Dedifferentiated amniotic fluid mesenchymal stem cell (primary cell): ENCODE measurements around the gene UBE2D2.
"Not testable (repeated sequence)": the region's sequence is repeated elsewhere in the genome, so short reads cannot be mapped to it uniquely, and the experiment has no call there.

Experiments used
- DNase-seq: peaks from one replicate; pipeline ENCODE4 v3.0.0-alpha.2; 2016; ENCODE audit errors: extremely low spot score

UBE2D2 gene

DNA sequence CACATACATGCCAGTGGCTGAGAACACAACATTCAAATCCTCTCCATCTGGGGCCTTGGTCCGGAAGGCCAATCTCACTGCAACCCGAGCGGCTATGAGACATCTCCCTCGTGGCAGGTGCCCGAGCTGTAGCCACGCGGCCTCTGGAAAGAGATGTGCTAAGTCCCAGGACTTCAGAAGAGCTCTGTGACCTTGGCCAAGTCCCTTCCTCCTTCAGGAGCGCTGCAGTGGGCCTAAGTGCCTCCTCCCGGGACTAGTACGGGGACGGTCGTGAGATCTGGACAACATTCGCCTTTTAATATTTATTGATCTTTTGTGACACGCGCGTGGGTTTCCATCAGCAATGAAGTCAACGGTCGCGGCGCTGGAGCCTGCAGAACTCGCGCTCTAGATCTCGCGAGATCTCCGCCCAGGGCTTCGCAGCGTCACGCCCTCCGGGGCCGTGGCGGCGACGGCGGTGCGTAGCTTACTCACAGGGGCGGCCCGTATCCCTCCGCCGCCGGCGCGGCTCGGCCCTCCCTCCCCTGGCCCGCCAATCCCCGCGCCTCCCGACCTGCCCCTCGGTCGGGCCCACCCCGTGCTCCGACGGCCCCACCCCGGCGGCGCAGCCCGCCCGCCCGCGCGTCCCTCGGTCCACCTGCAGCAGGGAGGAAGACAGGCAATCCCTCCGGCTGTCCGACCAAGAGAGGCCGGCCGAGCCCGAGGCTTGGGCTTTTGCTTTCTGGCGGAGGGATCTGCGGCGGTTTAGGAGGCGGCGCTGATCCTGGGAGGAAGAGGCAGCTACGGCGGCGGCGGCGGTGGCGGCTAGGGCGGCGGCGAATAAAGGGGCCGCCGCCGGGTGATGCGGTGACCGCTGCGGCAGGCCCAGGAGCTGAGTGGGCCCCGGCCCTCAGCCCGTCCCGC is at the start of gene UBE2D2:
UBE2D2 (plus strand) TSS at position 588 of the 903 bp plus-strand sequence. CDS start 453 bp downstream, outside the sequence.
- peak; percentile 95 for DNase-seq

- no peak for DNase-seq
Observed at GRCh38 chr5:139512786-139513390, 48.3 kb upstream of the UBE2D2 start.

DNA sequence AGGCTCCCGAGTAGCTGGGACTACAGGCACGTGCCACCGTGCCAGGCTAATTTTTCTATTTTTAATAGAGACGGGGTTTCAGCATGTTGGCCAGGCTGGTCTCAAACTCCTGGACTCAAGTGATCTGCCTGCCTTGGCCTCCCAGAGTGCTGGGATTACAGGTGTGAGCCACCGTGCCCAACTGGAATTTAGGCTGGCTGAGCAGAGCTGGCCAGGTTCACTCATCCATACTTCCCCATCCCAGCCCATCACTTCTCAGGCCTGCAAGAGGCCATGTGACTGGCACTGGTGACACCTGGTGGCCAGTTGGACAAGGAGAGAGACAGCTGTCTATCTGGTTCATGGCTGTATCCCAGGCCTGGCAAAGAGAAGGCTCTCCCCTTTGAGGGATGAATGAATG is 47.7 kb upstream of the UBE2D2 start:
- DNase-seq = peak; percentile 60

DNA sequence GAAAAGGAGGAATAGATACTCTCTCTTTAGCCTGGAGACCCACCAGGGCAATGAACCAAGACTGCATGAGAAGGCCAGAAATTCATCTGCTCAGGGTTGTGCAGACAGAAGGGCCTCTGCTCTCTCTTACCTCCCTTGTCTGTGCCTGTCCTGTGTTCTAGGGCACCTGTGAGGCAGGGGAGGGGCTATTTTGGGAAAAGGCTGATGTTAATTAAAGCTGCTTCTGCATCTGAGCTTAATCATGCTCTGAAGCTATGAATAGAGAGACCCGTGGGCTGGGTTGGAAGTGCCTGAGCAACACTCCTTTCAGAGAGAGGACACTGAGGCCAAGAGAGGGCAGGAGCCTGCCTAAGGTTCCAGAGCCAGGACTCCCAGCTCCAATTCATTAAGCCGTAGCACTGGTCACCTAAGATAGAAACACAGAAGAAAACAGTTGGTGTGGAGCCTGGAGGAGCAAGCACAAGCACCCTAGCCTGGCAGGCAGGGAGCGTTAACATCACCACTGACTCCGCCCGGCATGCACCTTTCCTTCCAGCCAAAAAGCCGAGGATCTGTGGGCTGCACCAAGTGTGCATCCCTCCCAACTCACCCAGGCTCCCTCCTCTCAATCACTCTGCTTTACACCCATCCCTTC is 47.2 kb upstream of the UBE2D2 start:
- DNase-seq = no peak

DNA sequence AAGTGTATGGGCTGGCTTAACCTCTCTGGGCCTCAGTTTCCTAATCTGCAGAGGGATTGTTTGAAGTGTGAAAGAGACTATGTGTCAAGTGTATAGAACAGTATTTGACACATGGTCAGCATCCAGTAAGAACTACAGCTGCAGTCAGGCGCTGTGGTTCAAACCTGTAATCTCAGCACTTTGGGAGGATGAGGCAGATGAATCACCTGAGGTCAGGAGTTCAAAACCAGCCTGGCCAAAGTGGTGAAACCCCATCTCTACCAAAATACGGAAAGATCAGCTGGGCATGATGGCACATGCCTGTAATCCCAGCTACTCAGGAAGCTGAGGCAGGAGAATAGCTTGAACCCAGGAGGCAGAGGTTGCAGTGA is 46.7 kb upstream of the UBE2D2 start:
- no peak for DNase-seq

DNA sequence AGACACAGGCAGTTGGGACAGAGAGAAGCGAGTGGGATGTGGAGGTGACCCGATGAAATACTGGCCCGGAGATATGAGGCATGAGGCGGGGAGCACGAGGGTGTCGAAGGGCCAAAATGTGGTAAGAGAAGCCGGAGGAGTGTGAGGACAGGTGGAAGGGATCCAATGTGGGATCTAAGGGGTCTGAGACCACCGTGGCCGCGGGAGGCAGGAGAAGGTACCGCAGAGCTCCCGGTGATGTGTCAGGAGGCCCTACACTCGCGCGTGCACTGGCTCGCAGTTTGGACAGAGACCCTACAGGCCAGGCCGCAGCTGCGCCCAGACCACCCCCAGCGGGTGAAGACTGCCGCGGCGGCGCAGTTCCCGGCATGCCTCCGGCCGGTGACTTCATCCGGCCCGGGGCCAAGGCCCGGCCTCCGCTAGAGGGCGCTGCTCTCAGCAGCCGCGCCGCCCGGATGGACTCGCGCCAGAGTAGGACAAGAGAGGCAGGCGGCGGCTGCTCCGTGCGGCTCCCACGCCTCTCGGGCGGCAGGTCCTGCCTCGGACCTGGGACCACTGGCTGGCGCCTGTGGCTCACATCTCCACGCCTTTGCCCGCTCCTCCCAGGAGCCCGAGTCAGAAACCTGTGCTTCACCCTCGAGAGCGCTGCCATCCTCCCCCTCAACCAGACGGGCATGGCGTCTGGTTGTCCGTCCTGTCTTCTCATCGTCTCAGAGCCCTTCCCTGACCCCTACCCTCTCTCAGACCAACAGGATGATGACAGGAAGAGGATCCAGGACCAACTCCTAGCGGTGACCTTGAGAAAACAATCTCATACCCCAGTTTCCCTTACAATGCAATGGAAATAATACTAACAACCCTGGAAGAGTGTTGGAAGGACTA is 43.2 kb upstream of the UBE2D2 start:
- peak; percentile 83 for DNase-seq

DNA sequence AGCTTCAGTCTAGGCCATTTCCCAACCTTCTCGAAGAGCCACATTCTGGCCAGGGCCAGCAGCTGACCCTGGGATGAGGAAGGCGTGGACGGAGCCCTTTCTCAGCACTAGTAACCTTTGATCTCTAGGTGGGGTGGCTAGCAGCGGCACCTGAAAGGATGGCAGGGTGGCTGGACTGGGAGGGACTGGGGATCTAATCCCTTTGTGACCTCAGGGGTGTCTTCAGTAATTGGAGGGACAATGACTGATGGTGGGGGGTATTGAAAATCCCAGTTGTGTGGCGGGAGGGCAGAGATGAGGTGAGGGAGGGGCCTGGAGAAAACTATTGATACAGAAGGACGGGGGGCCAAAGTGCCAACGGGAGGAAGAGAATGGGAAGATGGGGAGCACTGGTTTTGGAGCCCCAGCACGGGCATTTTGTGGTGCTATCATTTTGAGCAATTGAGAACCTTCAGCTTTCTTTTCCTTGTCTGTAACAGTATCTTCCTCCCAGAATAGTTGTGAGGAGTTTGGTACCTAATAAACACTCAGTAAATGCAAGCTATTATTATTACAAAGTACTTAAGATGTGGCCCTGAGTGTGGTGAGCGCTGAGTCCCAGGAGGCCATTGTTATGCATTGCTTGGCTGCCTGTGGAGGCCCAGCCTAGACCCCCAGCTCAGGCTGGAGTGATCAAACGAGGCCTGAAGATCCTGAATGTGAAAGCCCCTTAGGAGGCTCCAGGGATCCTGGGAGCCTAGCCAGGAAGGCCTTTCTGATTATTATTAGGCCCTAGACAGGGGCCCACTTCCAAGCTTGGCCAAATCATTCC is 37.3 kb upstream of the UBE2D2 start:
- DNase-seq = no peak

DNA sequence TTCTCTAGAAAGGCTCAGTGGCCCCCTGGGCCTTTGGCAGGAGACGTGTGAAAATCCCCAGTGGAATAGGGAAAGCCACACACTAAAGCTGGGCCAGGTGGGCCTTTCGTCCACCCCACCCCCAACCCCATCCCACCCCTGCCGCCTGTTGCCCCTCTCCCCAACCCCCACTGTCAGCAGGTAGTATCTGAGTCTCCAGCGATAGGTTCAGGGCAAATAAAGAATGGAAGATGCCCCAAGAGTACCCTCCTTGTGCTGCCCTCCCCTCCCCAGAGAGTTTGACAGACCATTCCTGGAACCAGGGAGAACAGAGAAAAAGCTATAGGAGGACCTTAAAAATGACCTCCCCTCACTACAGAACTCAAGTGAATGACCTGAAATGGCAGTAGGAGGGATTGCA is 36.7 kb upstream of the UBE2D2 start:
- no peak for DNase-seq

GRCh38 chr5:139524940-139525585 is 36.1 kb upstream of the UBE2D2 start:
- DNase-seq = no peak

GRCh38 chr5:139525586-139526308 is 35.4 kb upstream of the UBE2D2 start:
- not testable (repeated sequence) for DNase-seq

DNA sequence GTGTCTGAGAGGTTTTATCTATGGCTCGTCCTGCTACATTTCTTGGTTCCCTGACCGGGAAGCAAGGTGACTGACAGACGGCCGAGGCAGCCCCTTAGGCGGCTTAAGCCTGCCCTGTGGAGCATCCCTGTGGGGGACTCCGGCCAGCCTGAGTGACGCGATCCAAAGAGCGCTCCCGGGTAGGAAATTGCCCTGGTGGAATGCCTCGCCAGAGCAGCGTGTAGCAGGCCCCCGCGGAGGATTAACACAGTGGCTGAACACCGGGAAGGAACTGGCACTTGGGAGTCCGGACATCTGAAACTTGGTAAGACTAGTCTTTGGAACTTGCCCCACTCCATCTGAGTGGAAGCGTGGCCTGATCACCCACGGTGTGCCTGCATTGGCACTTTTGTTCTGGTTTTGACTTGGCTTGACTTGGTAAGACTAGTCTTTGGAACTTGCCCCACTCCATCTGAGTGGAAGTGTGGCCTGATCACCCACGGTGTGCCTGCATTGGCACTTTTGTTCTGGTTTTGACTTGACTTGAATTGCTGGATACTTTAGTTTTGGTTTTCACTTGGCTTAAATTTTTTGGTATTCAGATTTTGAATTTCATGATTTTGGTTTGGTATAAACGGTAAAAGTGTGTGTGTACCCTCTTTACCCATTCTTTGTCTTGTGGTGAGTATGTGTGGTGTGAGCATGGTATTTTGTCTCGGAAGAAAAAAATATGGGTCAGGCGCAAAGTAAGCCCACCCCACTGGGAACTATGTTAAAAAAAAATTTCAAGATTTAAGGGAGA is 34.6 kb upstream of the UBE2D2 start:
- not testable (repeated sequence) for DNase-seq

- not testable (repeated sequence) for DNase-seq
Observed at GRCh38 chr5:139527090-139527470, 34.1 kb upstream of the UBE2D2 start.

- not testable (repeated sequence) for DNase-seq
Observed at GRCh38 chr5:139527896-139528467, 33.2 kb upstream of the UBE2D2 start.

DNA sequence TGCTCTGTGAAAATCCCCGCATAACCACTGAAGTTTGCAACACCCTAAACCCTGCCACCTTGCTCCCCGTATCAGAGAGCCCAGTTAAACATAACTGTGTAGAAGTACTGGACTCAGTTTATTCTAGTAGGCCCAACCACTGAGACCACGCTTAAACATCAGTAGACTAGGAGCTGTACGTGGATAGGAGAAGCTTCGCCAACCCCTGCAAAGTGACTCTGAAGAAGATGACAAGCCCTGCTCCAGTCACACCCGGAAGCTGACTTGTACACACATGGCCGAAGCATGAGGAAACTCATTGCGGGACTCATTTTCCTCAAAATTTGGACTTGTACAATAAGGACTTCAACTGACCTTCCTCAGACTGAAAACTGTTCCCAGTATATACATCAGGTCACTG is 32.4 kb upstream of the UBE2D2 start:
- not testable (repeated sequence) for DNase-seq

GRCh38 chr5:139530079-139530478 is 31.1 kb upstream of the UBE2D2 start:
- DNase-seq = not testable (repeated sequence)

DNA sequence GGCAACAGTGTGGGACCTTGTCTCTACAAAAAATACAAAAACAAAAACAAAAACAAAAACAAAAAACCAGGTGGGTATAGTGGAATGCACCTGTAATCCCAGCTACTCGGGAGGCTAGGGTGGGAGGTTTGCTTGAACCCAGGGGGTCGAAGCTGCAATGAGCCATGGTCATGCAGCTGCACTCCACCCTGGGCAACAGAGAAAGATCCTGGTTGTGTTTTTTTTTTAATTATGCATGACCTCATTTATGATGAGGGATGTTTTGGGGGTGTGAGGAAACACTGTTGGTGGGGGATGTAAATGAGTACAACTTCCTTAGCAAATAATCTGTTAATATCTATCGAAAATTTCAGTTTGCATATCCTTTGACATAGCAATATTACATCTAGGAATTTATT is 29.4 kb upstream of the UBE2D2 start:
- DNase-seq = no peak

- no peak for DNase-seq
Observed at GRCh38 chr5:139543423-139543991, 17.6 kb upstream of the UBE2D2 start.

DNA sequence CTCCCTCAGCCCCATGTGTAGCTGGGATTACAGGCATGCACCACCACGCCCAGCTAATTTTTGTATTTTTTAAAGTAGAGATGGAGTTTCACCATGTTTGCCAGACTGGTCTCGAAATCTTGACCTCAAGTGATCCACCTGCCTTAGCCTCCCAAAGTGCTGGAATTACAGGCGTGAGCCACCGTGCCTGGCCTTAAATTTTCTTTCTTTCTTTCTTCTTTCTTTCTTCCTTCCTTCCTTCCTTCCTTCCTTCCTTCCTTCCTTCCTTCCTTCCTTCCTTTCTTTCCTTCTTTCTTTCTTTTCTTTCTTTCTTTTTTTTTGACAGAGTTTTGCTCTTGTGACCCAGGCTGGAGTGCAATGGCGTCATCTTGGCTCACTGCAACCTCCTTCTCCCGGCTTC is 14.5 kb upstream of the UBE2D2 start:
- not testable (repeated sequence) for DNase-seq
